KMS-11 (cell line): ENCODE data around the gene ARID1B.
A peak's percentile ranks its signal among the peaks of the same experiment; 100 is the strongest.

ENCODE experiments used
- H2AFZ ChIP-seq: fragments of 200-600 bp; sonication (generic); 2 replicates; pipeline ENCODE4 v1.6.1; 2016; ENCODE audit warnings: antibody characterized with exemption, mixed run types, low read depth
- H3K27ac ChIP-seq: fragments of 200-600 bp; sonication (generic); 2 replicates; pipeline ENCODE4 v1.6.1; 2016; ENCODE audit warnings: mild to moderate bottlenecking, mixed run types
- H3K27me3 ChIP-seq: fragments of 200-600 bp; sonication (generic); 2 replicates; pipeline ENCODE4 v1.6.1; 2017; ENCODE audit warnings: mild to moderate bottlenecking, low read depth, mixed run types, moderate library complexity; ENCODE audit not compliant: insufficient read depth
- H3K36me3 ChIP-seq: fragments of 200-600 bp; sonication (generic); 2 replicates; pipeline ENCODE4 v1.6.1; 2017; ENCODE audit warnings: mild to moderate bottlenecking, mixed run types; ENCODE audit not compliant: insufficient read depth
- H3K4me1 ChIP-seq: fragments of 200-600 bp; sonication (generic); 2 replicates; pipeline ENCODE4 v1.6.1; 2016; ENCODE audit warnings: mild to moderate bottlenecking, low read depth, mixed run types; ENCODE audit not compliant: poor library complexity, severe bottlenecking
- H3K4me2 ChIP-seq: fragments of 200-600 bp; sonication (generic); 2 replicates; pipeline ENCODE4 v1.7.0; 2016; ENCODE audit warnings: mild to moderate bottlenecking, mixed run types
- H3K4me3 ChIP-seq: fragments of 200-600 bp; sonication (generic); IDR thresholded peaks from 2 replicates; pipeline ENCODE4 v1.6.1; 2017; ENCODE audit warnings: low read depth, low read length, mixed read lengths; ENCODE audit not compliant: insufficient read depth
- H3K79me2 ChIP-seq: fragments of 200-600 bp; sonication (generic); 2 replicates; pipeline ENCODE4 v1.6.1; 2016; ENCODE audit warnings: low read depth, mixed run types; ENCODE audit not compliant: insufficient read depth
- H3K9ac ChIP-seq: fragments of 200-600 bp; sonication (generic); 2 replicates; pipeline ENCODE4 v1.6.1; 2016; ENCODE audit warnings: mild to moderate bottlenecking, mixed run types
- H4K20me1 ChIP-seq: fragments of 200-600 bp; sonication (generic); 2 replicates; pipeline ENCODE4 v1.6.1; 2016; ENCODE audit warnings: mild to moderate bottlenecking, mixed run types; ENCODE audit not compliant: insufficient read depth
- CTCF ChIP-seq: fragments of 200-600 bp; sonication (generic); conservative IDR thresholded peaks from 2 replicates; pipeline ENCODE4 v1.6.1; 2017; ENCODE audit warnings: low read depth, mild to moderate bottlenecking, antibody characterized with exemption, low read length, moderate library complexity, mixed read lengths

ARID1B gene

GRCh38 chr6:156912431-156912830 is 135.3 kb downstream of the ARID1B start:
- Histone ChIP-seq H3K9ac (no peak overlapping the region), H3K4me1 (peaks cover 39% of the 10 kb centered on the region), H4K20me1 (peaks cover 6% of the 10 kb centered on the region; the same call in 1 of the 2 replicates), H3K4me2 (peak overlapping the region; percentile 14; the same call in 1 of the 2 replicates), H2AFZ (no peak overlapping the region), H3K36me3 (no peaks in the 10 kb centered on the region), H3K27me3 (no peaks in the 10 kb centered on the region), H3K79me2 (peaks cover 10% of the 10 kb centered on the region; the same call in 1 of the 2 replicates), H3K27ac (no peak overlapping the region), H3K4me3 (no peak overlapping the region)
- TF ChIP-seq CTCF: no peak

- no peak overlapping the region for H3K27ac ChIP-seq
These were observed 137.0 kb downstream of the ARID1B start for GRCh38 chr6:156914181-156914580.

GRCh38 chr6:156916130-156916801 is 139.1 kb downstream of the ARID1B start:
- Histone ChIP-seq H3K27me3 (no peaks in the 10 kb centered on the region), H3K36me3 (no peaks in the 10 kb centered on the region), H3K4me3 (no peak overlapping the region), H3K9ac (no peak overlapping the region), H3K27ac (no peak overlapping the region), H3K4me1 (peaks cover 58% of the 10 kb centered on the region), H3K4me2 (no peak overlapping the region), H4K20me1 (no peaks in the 10 kb centered on the region), H2AFZ (no peak overlapping the region), H3K79me2 (peaks cover 9% of the 10 kb centered on the region; the same call in 1 of the 2 replicates)
- no peak for TF ChIP-seq CTCF

More at GRCh38 chr6:156914181-156914580, 137.0 kb downstream of the ARID1B start:
- Histone ChIP-seq H2AFZ (no peak overlapping the region), H3K4me2 (no peak overlapping the region), H3K27me3 (no peaks in the 10 kb centered on the region), H3K36me3 (no peaks in the 10 kb centered on the region), H3K9ac (no peak overlapping the region), H3K4me3 (no peak overlapping the region), H3K4me1 (peaks cover 57% of the 10 kb centered on the region), H3K79me2 (peaks cover 10% of the 10 kb centered on the region; the same call in 1 of the 2 replicates), H4K20me1 (peaks cover 6% of the 10 kb centered on the region; the same call in 1 of the 2 replicates)
- TF ChIP-seq CTCF: no peak

GRCh38 chr6:156917213-156917612 is 140.0 kb downstream of the ARID1B start:
- TF ChIP-seq CTCF: no peak
- Histone ChIP-seq H3K36me3 (no peaks in the 10 kb centered on the region), H3K4me1 (peaks cover 55% of the 10 kb centered on the region), H3K9ac (no peak overlapping the region), H3K79me2 (peaks cover 6% of the 10 kb centered on the region; the same call in 1 of the 2 replicates), H3K27ac (no peak overlapping the region), H3K4me3 (no peak overlapping the region), H3K4me2 (no peak overlapping the region), H4K20me1 (no peaks in the 10 kb centered on the region), H3K27me3 (no peaks in the 10 kb centered on the region), H2AFZ (no peak overlapping the region)
